Skin of body (tissue), 2 donors: ENCODE data around the gene LRP1B. TPM values are rescaled to one million over a fixed set of nuclear protein-coding genes. Genes with fewer than 3 reads are reported as not detected.
"Not testable (repeated sequence)": the region's sequence is repeated elsewhere in the genome, so short reads cannot be mapped to it uniquely, and the experiment has no call there.

Experiments
- DNase-seq: peaks from one replicate; lab custom pipeline; 2025; lab: John Stamatoyannopoulos, UW
- total RNA-seq: library from RNA; depleted of rRNA; stranded (reverse); fragments of >200 nt; gene quantifications from one replicate; pipeline ENCODE4 v1.2.3, GENCODE V29; 2014

Gene LRP1B
- total RNA-seq, 1 donor from 2014 or later: 1.7 TPM

GRCh38 chr2:141889788-141890187, 241.0 kb downstream of the LRP1B start:
- no peak for DNase-seq

- no peak for DNase-seq
Measured at GRCh38 chr2:141888987-141889555, 241.7 kb downstream of the LRP1B start.

- no peak for DNase-seq
Measured at GRCh38 chr2:141887363-141887762, 243.5 kb downstream of the LRP1B start.

- no peak for DNase-seq
Measured at GRCh38 chr2:141878016-141878415, 252.8 kb downstream of the LRP1B start.

- no peak for DNase-seq
Measured at GRCh38 chr2:141871913-141872634, 258.7 kb downstream of the LRP1B start.

- no peak for DNase-seq
Measured at GRCh38 chr2:141869572-141869971, 261.2 kb downstream of the LRP1B start.

GRCh38 chr2:141863964-141864363, 266.9 kb downstream of the LRP1B start:
- DNase-seq: no peak

- no peak for DNase-seq
Measured at GRCh38 chr2:141856215-141856919, 274.4 kb downstream of the LRP1B start.

GRCh38 chr2:141848191-141848590, 282.6 kb downstream of the LRP1B start:
- no peak for DNase-seq

- DNase-seq: no peak
Measured at GRCh38 chr2:141844231-141844630, 286.6 kb downstream of the LRP1B start.

- DNase-seq: no peak
Measured at GRCh38 chr2:141835103-141835502, 295.7 kb downstream of the LRP1B start.

- DNase-seq: no peak
Measured at GRCh38 chr2:141828761-141829160, 302.1 kb downstream of the LRP1B start.

- DNase-seq: no peak
Measured at GRCh38 chr2:141824790-141825189, 306.0 kb downstream of the LRP1B start.

GRCh38 chr2:141820893-141821292, 309.9 kb downstream of the LRP1B start:
- DNase-seq: no peak

GRCh38 chr2:141815320-141815719, 315.5 kb downstream of the LRP1B start:
- not testable (repeated sequence) for DNase-seq

- no peak for DNase-seq
Measured at GRCh38 chr2:141814150-141814549, 316.7 kb downstream of the LRP1B start.

- no peak for DNase-seq
Measured at GRCh38 chr2:141810148-141810547, 320.7 kb downstream of the LRP1B start.

- DNase-seq: no peak
Measured at GRCh38 chr2:141806090-141806489, 324.7 kb downstream of the LRP1B start.

GRCh38 chr2:141805302-141805701, 325.5 kb downstream of the LRP1B start:
- DNase-seq: no peak

GRCh38 chr2:141796449-141796848, 334.4 kb downstream of the LRP1B start:
- DNase-seq: no peak

GRCh38 chr2:141791521-141791920, 339.3 kb downstream of the LRP1B start:
- DNase-seq: no peak

GRCh38 chr2:141782574-141782973, 348.2 kb downstream of the LRP1B start:
- no peak for DNase-seq
